ENCODE measurements around the gene TIGD1. TPM values are rescaled to one million over a fixed set of nuclear protein-coding genes. Genes with fewer than 3 reads are reported as not detected.

TIGD1 gene
- total RNA-seq, 4 donors from 2014 or later = 4.6 to 16.3 (median 7.9) TPM

DNA sequence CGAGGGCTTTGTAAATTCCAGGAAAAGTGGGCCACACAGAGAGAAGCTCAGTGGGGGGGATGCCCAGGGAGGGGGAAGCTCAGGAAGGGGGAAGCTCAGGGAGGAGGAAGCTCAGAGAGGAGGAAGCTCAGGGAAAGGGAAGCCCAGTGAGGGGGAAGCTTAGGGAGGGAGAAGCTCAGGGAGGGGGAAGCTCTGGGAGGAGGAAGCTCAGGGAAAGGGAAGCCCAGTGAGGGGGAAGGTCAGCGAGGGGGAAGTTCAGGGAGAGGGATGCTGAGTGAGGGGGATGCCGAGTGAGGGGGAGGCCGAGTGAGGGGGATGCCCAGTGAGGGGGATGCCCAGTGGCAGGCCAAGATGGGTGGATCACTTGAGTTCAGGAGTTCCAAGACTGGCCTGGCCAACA is 11.7 kb downstream of the TIGD1 start:
- Histone ChIP-seq H3K36me3 (no peaks in the 10 kb centered on the region), H3K4me3 (no peak overlapping the region), H3K9me3 (no peaks in the 10 kb centered on the region), H3K27me3 (peaks cover 43% of the 10 kb centered on the region), H3K27ac (no peak overlapping the region), H3K4me1 (peaks cover 8% of the 10 kb centered on the region)
- DNase-seq (ENCODE audit: low spot score in 2 of 2) = peak in 1 of 2 donors; percentile 56
- WGBS = 34% methylated on average over 4 of the region's 4 CpGs
- TF ChIP-seq, protein P1, sequence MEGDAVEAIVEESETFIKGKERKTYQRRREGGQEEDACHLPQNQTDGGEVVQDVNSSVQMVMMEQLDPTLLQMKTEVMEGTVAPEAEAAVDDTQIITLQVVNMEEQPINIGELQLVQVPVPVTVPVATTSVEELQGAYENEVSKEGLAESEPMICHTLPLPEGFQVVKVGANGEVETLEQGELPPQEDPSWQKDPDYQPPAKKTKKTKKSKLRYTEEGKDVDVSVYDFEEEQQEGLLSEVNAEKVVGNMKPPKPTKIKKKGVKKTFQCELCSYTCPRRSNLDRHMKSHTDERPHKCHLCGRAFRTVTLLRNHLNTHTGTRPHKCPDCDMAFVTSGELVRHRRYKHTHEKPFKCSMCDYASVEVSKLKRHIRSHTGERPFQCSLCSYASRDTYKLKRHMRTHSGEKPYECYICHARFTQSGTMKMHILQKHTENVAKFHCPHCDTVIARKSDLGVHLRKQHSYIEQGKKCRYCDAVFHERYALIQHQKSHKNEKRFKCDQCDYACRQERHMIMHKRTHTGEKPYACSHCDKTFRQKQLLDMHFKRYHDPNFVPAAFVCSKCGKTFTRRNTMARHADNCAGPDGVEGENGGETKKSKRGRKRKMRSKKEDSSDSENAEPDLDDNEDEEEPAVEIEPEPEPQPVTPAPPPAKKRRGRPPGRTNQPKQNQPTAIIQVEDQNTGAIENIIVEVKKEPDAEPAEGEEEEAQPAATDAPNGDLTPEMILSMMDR (IDR thresholded peaks at IDR 0.05) = no peak
- TF ChIP-seq EP300 (IDR thresholded peaks at IDR 0.05) (no peak), POLR2A (IDR thresholded peaks at IDR 0.05) (no peak), POLR2AphosphoS5 (IDR thresholded peaks at IDR 0.05) (no peak)

DNA sequence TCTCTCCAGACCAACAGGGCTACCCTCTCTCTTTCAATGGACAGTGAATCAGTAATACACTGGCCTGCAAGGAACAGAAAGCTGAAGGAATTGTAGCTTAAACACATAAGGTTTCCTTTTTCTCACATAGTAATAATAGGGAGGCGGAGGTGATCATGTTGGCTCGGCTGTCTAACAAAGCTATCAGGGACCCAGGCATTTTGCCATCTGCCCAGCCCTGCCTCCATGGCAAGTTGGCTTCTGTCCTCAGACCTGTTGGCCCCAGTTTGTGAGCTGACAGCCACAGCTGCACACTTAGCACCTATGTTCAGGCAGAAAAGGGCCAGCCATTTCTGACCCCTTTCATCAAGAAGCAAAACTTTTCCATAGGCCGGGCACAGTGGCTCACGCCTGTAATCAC is 12.9 kb downstream of the TIGD1 start:
- peaks cover 43% of the 10 kb centered on the region for H3K27me3 ChIP-seq
- H3K9me3 ChIP-seq = no peaks in the 10 kb centered on the region
- H3K27ac ChIP-seq = no peak overlapping the region

DNA sequence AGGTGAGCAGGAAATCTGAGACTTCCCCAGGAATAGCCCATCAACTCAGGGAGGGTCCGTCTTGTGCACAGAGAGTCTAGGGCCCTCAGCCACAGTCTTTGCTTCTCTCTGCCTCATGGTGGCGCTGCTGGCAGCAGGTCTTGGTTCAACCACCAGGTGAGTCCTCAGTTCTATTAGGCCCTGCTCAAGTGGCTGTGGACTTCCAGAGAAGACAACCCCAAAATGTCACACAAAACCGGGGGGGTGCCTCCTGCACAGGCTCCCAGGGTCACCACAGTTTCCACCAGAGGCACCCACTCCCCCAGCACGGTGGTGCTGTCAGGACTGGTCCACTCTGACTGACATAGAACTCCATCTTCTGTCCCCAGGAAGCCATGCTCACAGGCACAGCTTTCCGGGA is 13.3 kb downstream of the TIGD1 start:
- peak in 1 of 2 donors; percentile 60 for DNase-seq (ENCODE audit: low spot score in 2 of 2)
- 49% methylated on average over 5 of the region's 5 CpGs for WGBS
- Histone ChIP-seq H3K36me3 (no peaks in the 10 kb centered on the region), H3K27me3 (peaks cover 43% of the 10 kb centered on the region), H3K4me1 (peaks cover 8% of the 10 kb centered on the region), H3K27ac (no peak overlapping the region), H3K4me3 (no peak overlapping the region), H3K9me3 (no peaks in the 10 kb centered on the region)
- TF ChIP-seq POLR2A (IDR thresholded peaks at IDR 0.05) = no peak
- TF ChIP-seq POLR2AphosphoS5 (IDR thresholded peaks at IDR 0.05) = no peak

More for the DNA sequence above, 12.9 kb downstream of the TIGD1 start:
- Histone ChIP-seq H3K4me1 (peaks cover 8% of the 10 kb centered on the region), H3K36me3 (no peaks in the 10 kb centered on the region), H3K4me3 (no peak overlapping the region)
- peak in 1 of 2 donors; percentile 60 for DNase-seq (ENCODE audit: low spot score in 2 of 2)
- WGBS = 88% methylated on average over 4 of the region's 4 CpGs
- TF ChIP-seq POLR2A (IDR thresholded peaks at IDR 0.05) (no peak), EP300 (IDR thresholded peaks at IDR 0.05) (no peak), POLR2AphosphoS5 (IDR thresholded peaks at IDR 0.05) (no peak)
- TF ChIP-seq, protein P1 (IDR thresholded peaks at IDR 0.05) = no peak

DNA sequence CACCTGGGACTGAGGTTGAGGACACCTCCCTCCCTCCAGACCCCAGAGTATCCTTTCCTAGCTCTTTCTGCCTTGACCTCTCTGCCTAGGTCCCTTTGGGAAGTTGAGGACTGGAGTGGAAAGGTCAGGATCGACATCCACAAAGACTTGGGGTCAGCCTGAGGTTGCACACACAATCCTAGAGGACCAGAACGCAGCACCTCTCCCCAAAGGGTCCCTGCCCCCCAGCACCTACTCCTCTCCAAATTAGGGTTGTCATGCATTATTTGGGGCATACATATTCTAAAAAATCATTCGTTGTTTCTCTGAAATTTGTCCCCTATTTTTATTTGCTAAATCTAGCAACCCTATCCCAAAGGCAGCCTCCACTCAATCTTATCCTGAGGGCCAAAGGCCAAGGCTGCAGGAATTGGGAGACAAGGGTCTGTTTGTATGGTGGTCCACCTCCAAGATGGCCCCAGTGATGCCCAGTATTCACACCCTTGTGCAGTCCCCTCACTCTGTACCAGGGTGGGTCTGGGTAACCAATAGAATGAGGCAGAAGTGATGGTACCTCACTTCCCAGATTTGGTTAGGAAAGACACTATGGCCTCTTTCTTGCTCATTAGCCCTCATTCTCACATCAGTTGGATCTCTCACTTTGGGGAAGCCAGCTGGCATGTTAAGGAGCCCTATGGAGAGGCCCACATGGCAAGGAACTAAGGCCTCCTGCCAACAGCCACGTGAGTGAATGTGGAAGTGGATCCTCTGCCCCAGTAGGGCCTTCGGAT is 14.4 kb downstream of the TIGD1 start:
- H3K4me1 ChIP-seq = peaks cover 8% of the 10 kb centered on the region
- H3K4me3 ChIP-seq = no peak overlapping the region
- no peak overlapping the region for H3K27ac ChIP-seq
- H3K9me3 ChIP-seq = no peaks in the 10 kb centered on the region
- WGBS = 91% methylated on average over 5 of the region's 5 CpGs
- H3K36me3 ChIP-seq = no peaks in the 10 kb centered on the region
- no peak for TF ChIP-seq POLR2A (IDR thresholded peaks at IDR 0.05)
- no peak for TF ChIP-seq EP300 (IDR thresholded peaks at IDR 0.05)
- TF ChIP-seq, protein P1 (IDR thresholded peaks at IDR 0.05) = no peak
- no peak for DNase-seq (ENCODE audit: low spot score in 2 of 2)
- peaks cover 48% of the 10 kb centered on the region for H3K27me3 ChIP-seq

DNA sequence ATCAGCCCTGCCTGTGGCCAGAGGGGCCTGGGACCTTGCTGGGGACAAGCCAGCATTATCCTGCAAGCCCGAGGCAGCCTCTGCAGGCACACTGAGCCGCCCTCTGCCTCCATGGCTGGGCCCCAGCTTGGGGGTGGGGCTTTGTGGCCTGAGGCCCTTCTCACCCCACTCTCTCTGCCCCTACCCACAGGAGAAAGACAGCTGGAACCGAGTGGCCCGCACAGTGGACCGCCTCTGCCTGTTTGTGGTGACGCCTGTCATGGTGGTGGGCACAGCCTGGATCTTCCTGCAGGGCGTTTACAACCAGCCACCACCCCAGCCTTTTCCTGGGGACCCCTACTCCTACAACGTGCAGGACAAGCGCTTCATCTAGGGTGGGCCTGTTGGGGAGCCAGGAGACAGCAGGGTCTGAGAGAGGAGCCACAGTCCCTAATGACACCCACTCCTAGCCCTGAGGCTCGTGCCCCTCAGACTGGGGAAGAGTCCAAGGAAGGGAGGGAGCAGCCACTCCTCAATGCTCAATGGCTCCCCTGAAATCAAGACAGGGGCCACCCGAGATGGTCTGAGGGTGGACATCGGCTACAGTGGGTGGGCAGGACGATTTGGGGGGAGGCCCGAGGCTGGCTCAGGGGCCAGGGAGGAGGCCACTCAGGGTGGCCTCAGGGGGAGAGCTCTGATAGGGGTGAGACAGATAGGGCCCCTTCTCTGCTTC is 15.3 kb downstream of the TIGD1 start:
- peaks cover 8% of the 10 kb centered on the region for H3K4me1 ChIP-seq
- H3K27me3 ChIP-seq = peaks cover 47% of the 10 kb centered on the region
- H3K9me3 ChIP-seq = no peaks in the 10 kb centered on the region
- no peaks in the 10 kb centered on the region for H3K36me3 ChIP-seq
- DNase-seq (ENCODE audit: low spot score in 2 of 2) = no peak
- 66% methylated on average over 11 of the region's 14 CpGs for WGBS
- no peak overlapping the region for H3K27ac ChIP-seq
- TF ChIP-seq POLR2A (IDR thresholded peaks at IDR 0.05) (no peak), POLR2AphosphoS5 (IDR thresholded peaks at IDR 0.05) (no peak), EP300 (IDR thresholded peaks at IDR 0.05) (no peak)
- TF ChIP-seq, protein P1 (IDR thresholded peaks at IDR 0.05) = no peak
- no peak overlapping the region for H3K4me3 ChIP-seq
